HG03558 (cell line): ENCODE data around the gene CSAD.
A peak's percentile ranks its signal among the peaks of the same experiment; 100 is the strongest.

Experiments
- ATAC-seq: cut with Tn5 transposase; IDR thresholded peaks from one replicate; pipeline ENCODE4 v1.9.1; 2021; ENCODE audit warnings: moderate number of reproducible peaks; ENCODE audit not compliant: unreplicated experiment; ENCODE audit errors: extremely low read depth

CSAD gene

DNA sequence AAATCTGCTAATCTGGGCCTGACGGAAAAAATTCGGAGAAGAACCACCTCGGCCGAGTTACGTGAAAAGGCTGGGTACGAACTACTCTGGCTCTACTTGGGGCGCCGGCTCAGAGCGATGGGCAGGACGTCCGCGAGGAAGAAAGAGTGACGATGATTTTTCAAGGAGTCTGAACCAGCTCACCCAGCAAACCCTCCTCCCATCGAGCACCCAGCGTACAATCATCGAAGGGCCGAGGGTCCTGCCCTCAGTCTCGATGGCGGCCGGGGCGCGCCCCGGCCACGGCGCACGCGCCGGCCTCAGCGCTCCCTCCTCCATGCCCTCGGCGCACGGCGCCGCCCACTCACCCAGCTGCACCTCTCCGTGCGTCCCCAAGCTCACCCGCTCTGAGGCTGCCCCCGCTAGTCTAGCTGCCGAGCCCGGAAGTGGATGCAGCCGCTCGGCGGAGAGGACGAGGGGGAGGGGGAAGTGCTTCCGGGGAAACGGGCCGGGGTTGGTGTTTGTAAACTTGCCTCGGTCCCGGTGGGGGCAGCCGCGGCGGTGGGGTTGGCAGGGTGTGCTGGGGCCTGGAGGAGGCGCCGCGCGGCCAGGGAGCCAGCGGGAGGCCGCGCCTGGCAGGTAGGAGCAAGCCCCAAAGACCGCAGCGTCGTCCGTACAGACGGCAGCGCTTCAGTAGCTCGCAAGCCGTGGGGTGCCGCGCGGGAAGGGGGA lies at the start of gene CSAD, which contains the start of gene ZNF740:
TSS of gene CSAD (minus strand) at position 706 of the 711 bp plus-strand sequence. CDS start 7,455 bp downstream, outside the sequence.
TSS of gene ZNF740 (plus strand) at position 503 of the 711 bp plus-strand sequence. CDS start 1,262 bp downstream, outside the sequence.
- peak; percentile 65 for ATAC-seq

GRCh38 chr12:53230108-53230845 lies 49.6 kb upstream of the CSAD start:
- no peak for ATAC-seq

DNA sequence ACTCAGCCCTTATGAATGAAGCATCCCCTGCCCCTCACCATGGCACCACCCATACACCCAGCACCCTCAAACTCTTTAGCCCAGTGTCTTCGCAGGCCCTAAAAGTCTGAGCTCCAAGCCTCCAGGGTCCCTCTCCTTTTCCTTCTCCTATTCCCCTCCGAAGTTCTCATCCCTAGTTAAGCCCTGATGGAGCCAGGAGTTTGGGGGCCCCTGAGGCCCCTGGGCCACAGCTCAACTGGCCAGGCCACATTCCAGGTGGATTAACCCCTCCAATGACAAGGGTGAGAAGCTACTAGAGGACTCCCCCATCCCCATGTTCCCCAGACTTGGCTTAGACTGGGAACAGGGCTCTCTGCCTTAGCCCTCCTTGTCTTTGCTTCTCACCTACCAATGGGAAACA lies 48.7 kb upstream of the CSAD start:
- no peak for ATAC-seq

GRCh38 chr12:53227836-53228235 lies 47.1 kb upstream of the CSAD start:
- no peak for ATAC-seq

- ATAC-seq: no peak
Observed at GRCh38 chr12:53227341-53227740, 46.6 kb upstream of the CSAD start.

- no peak for ATAC-seq
Observed at GRCh38 chr12:53226815-53227214, 46.1 kb upstream of the CSAD start.

GRCh38 chr12:53225635-53226424 lies 45.1 kb upstream of the CSAD start:
- ATAC-seq: no peak

GRCh38 chr12:53224897-53225634 lies 44.3 kb upstream of the CSAD start:
- no peak for ATAC-seq

- ATAC-seq: no peak
Observed at GRCh38 chr12:53224061-53224896, 43.6 kb upstream of the CSAD start.

GRCh38 chr12:53223389-53224060 lies 42.8 kb upstream of the CSAD start:
- ATAC-seq: no peak

DNA sequence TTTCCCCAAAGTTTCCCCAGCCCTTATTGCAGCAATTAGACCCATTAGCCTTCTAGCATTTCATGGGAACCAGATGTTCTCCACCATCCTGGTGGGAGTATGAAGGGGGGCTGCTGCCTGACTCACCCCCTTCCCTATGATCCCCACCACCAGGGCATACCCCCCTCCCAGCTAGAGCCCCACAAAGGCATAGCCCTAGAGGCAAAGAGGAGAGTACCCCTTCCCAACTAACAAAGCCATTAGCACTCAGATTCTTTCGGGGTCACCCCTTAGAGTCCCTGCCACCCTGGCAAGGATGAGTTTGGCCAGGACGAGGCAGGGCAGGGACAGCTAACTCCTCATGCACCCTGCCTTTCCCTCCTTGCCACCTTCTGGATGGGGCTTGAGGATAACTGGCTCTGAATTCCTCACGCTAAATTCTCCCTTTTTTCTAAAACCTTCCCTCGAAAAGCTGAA lies 42.1 kb upstream of the CSAD start:
- no peak for ATAC-seq

DNA sequence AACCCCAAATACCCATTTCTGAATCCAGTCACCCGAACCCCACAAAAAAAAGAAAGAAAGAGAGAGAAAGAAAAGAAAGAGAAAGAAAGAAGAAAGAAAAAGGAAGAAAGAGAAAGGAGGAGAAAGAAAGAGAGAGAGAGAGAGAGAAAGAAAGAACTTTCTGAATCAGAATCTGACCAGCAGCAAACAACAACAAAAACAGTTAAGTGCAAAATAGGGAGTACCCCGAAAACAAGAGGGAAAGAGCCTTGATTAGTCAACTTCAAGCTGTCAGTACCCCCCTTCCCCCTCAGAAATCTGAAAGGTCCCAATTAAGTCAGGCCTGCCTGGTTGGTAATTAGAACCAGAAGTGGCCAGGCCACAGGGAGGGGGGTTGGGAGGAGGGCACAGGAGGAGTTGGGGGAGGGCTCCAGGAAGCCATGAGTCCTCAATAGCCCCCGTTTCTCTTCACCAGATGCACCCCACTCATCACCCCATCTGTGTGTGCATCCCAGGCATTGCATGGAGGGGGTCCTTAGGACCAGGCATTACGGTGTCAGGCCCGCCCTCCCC lies 41.5 kb upstream of the CSAD start:
- ATAC-seq: no peak

DNA sequence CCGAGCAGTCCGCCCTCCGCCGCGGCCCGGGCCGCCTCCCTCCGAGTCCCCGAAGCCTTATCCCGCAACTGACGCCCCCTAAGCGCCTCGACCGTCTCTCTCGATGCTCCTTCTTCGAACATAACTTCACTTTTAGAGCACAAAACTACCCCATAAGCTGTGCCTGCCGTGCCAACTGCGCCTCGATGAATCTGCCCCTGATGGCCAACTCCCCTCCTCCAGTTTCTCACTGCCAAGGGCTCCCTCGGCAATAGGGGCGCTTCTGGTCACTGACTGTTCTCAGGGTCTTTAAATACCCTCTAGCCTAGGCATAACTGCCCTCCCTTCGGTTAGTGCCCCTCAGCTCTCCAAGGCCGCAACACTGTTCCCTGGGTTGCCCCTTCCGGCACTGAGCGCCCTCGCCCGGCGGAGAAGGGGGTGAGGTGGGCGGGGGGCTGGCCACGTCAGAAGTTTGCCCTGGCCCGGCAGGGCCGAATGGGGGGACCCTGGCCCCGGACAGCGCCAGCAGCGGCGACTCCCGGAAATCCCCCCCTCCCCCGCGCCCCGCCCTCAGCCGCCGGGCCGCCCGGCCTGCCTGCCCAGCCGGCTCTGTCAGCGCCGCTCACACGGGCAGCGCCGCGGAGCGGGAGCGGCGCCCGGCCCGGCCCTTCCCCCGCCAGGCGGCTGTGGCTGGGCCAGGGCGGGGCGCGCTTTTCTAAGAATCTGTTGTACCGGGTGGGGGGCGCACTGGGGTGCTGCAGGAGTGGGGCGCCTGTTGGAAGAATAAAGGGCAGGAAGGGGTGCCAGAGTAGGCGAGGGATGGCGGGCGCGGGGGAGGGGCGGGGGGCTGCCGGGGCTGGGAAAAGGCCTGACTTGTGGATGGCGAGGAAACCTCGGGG lies 40.7 kb upstream of the CSAD start:
- no peak for ATAC-seq

- ATAC-seq: no peak
Observed at GRCh38 chr12:53220694-53221202, 40.0 kb upstream of the CSAD start.

GRCh38 chr12:53219956-53220693 lies 39.4 kb upstream of the CSAD start:
- no peak for ATAC-seq

- no peak for ATAC-seq
Observed at GRCh38 chr12:53219292-53219955, 38.7 kb upstream of the CSAD start.
